H9 (cell line): Measurements from ENCODE around the gene SPDL1. TPM values are rescaled to one million over a fixed set of nuclear protein-coding genes. Genes with fewer than 3 reads are reported as not detected.

ENCODE experiments used
- DNase-seq: peaks from one replicate; pipeline ENCODE4 v3.0.0-alpha.2; 2017
- H2AFZ ChIP-seq: one replicate; pipeline ENCODE4 v1.6.1; 2013; ENCODE audit warnings: mild to moderate bottlenecking, low read length, control low read depth, moderate library complexity
- H2AK5ac ChIP-seq: 2 replicates; pipeline ENCODE4 v1.6.1; 2013; ENCODE audit warnings: low read length, control low read depth, mixed read lengths; ENCODE audit not compliant: insufficient read length
- H2BK120ac ChIP-seq: one replicate; pipeline ENCODE4 v1.6.1; 2013; ENCODE audit warnings: low read depth, mild to moderate bottlenecking, low read length, control low read depth, inconsistent platforms; ENCODE audit not compliant: poor library complexity, severe bottlenecking
- H2BK12ac ChIP-seq: 2 replicates; pipeline ENCODE4 v1.6.1; 2013; ENCODE audit warnings: low read length, control low read depth, mixed read lengths, low read depth; ENCODE audit not compliant: insufficient read length
- H2BK15ac ChIP-seq: 2 replicates; pipeline ENCODE4 v1.6.1; 2013; ENCODE audit warnings: low read depth, low read length, control low read depth
- H2BK20ac ChIP-seq: one replicate; pipeline ENCODE4 v1.6.1; 2013; ENCODE audit warnings: low read depth, mild to moderate bottlenecking, low read length, control low read depth, inconsistent platforms; ENCODE audit not compliant: poor library complexity, severe bottlenecking
- H2BK5ac ChIP-seq: 2 replicates; pipeline ENCODE4 v1.6.1; 2013; ENCODE audit warnings: low read length, control low read depth, mixed read lengths; ENCODE audit not compliant: insufficient read length
- H3K14ac ChIP-seq: 2 replicates; pipeline ENCODE4 v1.6.1; 2013; ENCODE audit warnings: low read length, control low read depth; ENCODE audit not compliant: insufficient read depth
- H3K18ac ChIP-seq: 2 replicates; pipeline ENCODE4 v1.6.1; 2013; ENCODE audit warnings: low read depth, mild to moderate bottlenecking, mixed read lengths, low read length, control low read depth; ENCODE audit not compliant: insufficient read length
- H3K23ac ChIP-seq: 2 replicates; pipeline ENCODE4 v1.6.1; 2013; ENCODE audit warnings: low read length, control low read depth, mixed read lengths, low read depth; ENCODE audit not compliant: insufficient read length
- H3K23me2 ChIP-seq: 2 replicates; pipeline ENCODE4 v1.6.1; 2013; ENCODE audit warnings: low read depth, mild to moderate bottlenecking, mixed read lengths, low read length, control low read depth; ENCODE audit not compliant: insufficient read length, poor library complexity, severe bottlenecking
- H3K27ac ChIP-seq: 2 replicates; pipeline ENCODE4 v1.5.1; 2013; ENCODE audit warnings: low read length, control low read depth, mixed read lengths, low read depth; ENCODE audit not compliant: insufficient read length
- H3K27me3 ChIP-seq: 2 replicates; pipeline ENCODE4 v1.6.1; 2013; ENCODE audit warnings: low read length, control low read depth, inconsistent platforms; ENCODE audit not compliant: insufficient read depth
- H3K4ac ChIP-seq: 2 replicates; pipeline ENCODE4 v1.6.1; 2013; ENCODE audit warnings: low read depth, mild to moderate bottlenecking, control low read depth, inconsistent platforms, low read length, moderate library complexity
- H3K4me1 ChIP-seq: 2 replicates; pipeline ENCODE4 v1.6.1; 2013; ENCODE audit warnings: low read length, control low read depth, inconsistent platforms; ENCODE audit not compliant: insufficient read depth
- H3K4me2 ChIP-seq: 2 replicates; pipeline ENCODE4 v1.6.1; 2013; ENCODE audit warnings: low read length, control low read depth, mixed read lengths; ENCODE audit not compliant: insufficient read length, insufficient read depth
- H3K56ac ChIP-seq: 2 replicates; pipeline ENCODE4 v1.6.1; 2013; ENCODE audit warnings: low read depth, mild to moderate bottlenecking, mixed read lengths, low read length, control low read depth; ENCODE audit not compliant: insufficient read length
- H3K79me1 ChIP-seq: 2 replicates; pipeline ENCODE4 v1.6.1; 2013; ENCODE audit warnings: low read depth, mild to moderate bottlenecking, moderate library complexity, low read length, control low read depth, inconsistent platforms; ENCODE audit not compliant: insufficient read depth, poor library complexity, severe bottlenecking
- H3K79me2 ChIP-seq: 2 replicates; pipeline ENCODE4 v1.6.1; 2013; ENCODE audit warnings: low read length, control low read depth, inconsistent platforms; ENCODE audit not compliant: insufficient read depth
- H3K9ac ChIP-seq: 2 replicates; pipeline ENCODE4 v1.6.1; 2013; ENCODE audit warnings: low read length, control low read depth, mixed read lengths; ENCODE audit not compliant: insufficient read length; ENCODE audit errors: extremely low read depth
- H3K9me3 ChIP-seq: one replicate; pipeline ENCODE4 v1.6.1; 2013; ENCODE audit warnings: low read depth, low read length, inconsistent platforms; ENCODE audit not compliant: control insufficient read depth
- H3T11ph ChIP-seq: one replicate; pipeline ENCODE4 v1.6.1; 2013; ENCODE audit warnings: mild to moderate bottlenecking, low read length, control low read depth, inconsistent platforms
- H4K20me1 ChIP-seq: one replicate; pipeline ENCODE4 v1.6.1; 2013; ENCODE audit not compliant: control insufficient read depth, insufficient read length, insufficient read depth
- H4K5ac ChIP-seq: 2 replicates; pipeline ENCODE4 v1.6.1; 2013; ENCODE audit warnings: low read depth, mild to moderate bottlenecking, mixed read lengths, low read length, control low read depth; ENCODE audit not compliant: insufficient read length
- H4K8ac ChIP-seq: replicated peaks from 2 replicates; pipeline ENCODE4 v1.6.1; 2013; ENCODE audit warnings: low read length, control low read depth, mixed read lengths, low read depth; ENCODE audit not compliant: insufficient read length
- H4K91ac ChIP-seq: 2 replicates; pipeline ENCODE4 v1.6.1; 2013; ENCODE audit warnings: low read depth, mild to moderate bottlenecking, moderate library complexity, mixed read lengths, low read length, control low read depth; ENCODE audit not compliant: insufficient read length
- H3K27ac Mint-ChIP-seq, 3 experiments: 2 replicates in 2 of 3; 3 replicates in 1 of 3; pipeline ENCODE4 v1.8.0; 2020 to 2021; ENCODE audit warnings: mixed read lengths in 3 of 3, mild to moderate bottlenecking in 1 of 3, moderate library complexity in 1 of 3
- H3K27me3 Mint-ChIP-seq: 2 replicates; pipeline ENCODE4 v1.8.0; 2021; ENCODE audit warnings: low read depth, mild to moderate bottlenecking, moderate library complexity, mixed read lengths
- H3K36me3 Mint-ChIP-seq, 3 experiments: 2 replicates in 2 of 3; 3 replicates in 1 of 3; pipeline ENCODE4 v1.8.0; 2020 to 2021; ENCODE audit warnings: low read depth in 3 of 3, mixed read lengths in 3 of 3; ENCODE audit not compliant: insufficient read depth in 1 of 3
- H3K4me1 Mint-ChIP-seq, 2 experiments: 2 replicates each; pipeline ENCODE4 v1.8.0; 2020; ENCODE audit warnings: mixed read lengths in 2 of 2
- H3K4me3 Mint-ChIP-seq, 2 experiments: 2 replicates in 1 of 2; 3 replicates in 1 of 2; pipeline ENCODE4 v1.8.0; 2020 to 2021; ENCODE audit warnings: mild to moderate bottlenecking in 2 of 2, mixed read lengths in 2 of 2, moderate library complexity in 1 of 2
- H3K9me3 Mint-ChIP-seq, 2 experiments: 2 replicates in 1 of 2; 3 replicates in 1 of 2; pipeline ENCODE4 v1.8.0; 2020; ENCODE audit warnings: mild to moderate bottlenecking in 2 of 2, mixed read lengths in 2 of 2, moderate library complexity in 1 of 2
- CTCF ChIP-seq: fragments of 200-600 bp; sonication (generic); conservative IDR thresholded peaks from 3 replicates; pipeline ENCODE4 v1.8.0; 2021; ENCODE audit warnings: antibody characterized with exemption, mild to moderate bottlenecking
- WGBS: extraction: QIAGEN DNeasy Blood & Tissue Kit; methylation state at CpG from one replicate; pipeline ENCODE4 v1.1.7; 2013; ENCODE audit warnings: missing lambda C conversion rate, low lambda C conversion rate, mixed read lengths; ENCODE audit not compliant: insufficient read length; ENCODE audit errors: extremely low coverage; 5-methylcytosine and 5-hydroxymethylcytosine counted together
- total RNA-seq: library from RNA; stranded (reverse); gene quantifications from 2 replicates; pipeline ENCODE4 v1.2.1, GENCODE V29; 2021

SPDL1 gene
- total RNA-seq, 1 experiment from 2014 or later: 49.4 TPM

DNA sequence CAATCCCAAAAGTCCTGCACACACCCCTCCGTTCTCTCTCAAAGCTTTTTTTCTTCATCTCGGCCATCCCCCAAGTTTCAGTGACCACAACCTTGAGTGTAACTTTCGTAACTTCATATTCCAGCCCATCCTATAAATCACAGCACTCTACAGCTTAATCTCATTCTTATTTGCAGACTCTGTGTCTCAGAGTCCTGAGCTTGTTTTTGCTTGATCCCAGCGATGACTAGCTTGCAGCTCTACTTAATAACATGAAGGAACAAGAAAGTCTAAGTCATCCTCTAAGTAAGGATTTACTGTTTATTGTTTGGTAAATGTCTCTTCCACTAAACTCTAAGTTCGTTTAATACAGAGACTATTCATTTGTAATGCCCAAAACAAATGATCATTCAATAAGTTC lies 2.6 kb upstream of the SPDL1 start:
- H4K20me1 ChIP-seq: no peaks in the 10 kb centered on the region
- H3K4me1 ChIP-seq: no peaks in the 10 kb centered on the region
- no peak overlapping the region for H2BK20ac ChIP-seq
- Mint-ChIP-seq H3K36me3 (no peaks in the 10 kb centered on the region), H3K4me3 (no peak overlapping the region), H3K27ac (no peak overlapping the region), H3K9me3 (no peaks in the 10 kb centered on the region), H3K4me1 (peaks cover 6 to 11% of the 10 kb centered on the region in 2 experiments), H3K27me3 (peaks cover 18% of the 10 kb centered on the region)
- H4K5ac ChIP-seq: no peak overlapping the region
- no peak overlapping the region for H4K91ac ChIP-seq
- H3K23me2 ChIP-seq: peaks cover 8% of the 10 kb centered on the region
- no peak overlapping the region for H3K9ac ChIP-seq
- H3K79me2 ChIP-seq: peaks cover 3% of the 10 kb centered on the region; the same call in 1 of the 2 replicates
- no peak overlapping the region for H2BK5ac ChIP-seq
- H3K4ac ChIP-seq: no peak overlapping the region
- H3K27me3 ChIP-seq: no peaks in the 10 kb centered on the region
- no peak overlapping the region for H3T11ph ChIP-seq
- no peak overlapping the region for H3K4me2 ChIP-seq
- H2AK5ac ChIP-seq: no peak overlapping the region
- H2BK12ac ChIP-seq: no peak overlapping the region
- no peak for TF ChIP-seq CTCF
- H4K8ac ChIP-seq: no peak overlapping the region
- no peak overlapping the region for H3K56ac ChIP-seq
- H2BK120ac ChIP-seq: no peak overlapping the region
- H3K14ac ChIP-seq: no peak overlapping the region
- no peak overlapping the region for H2AFZ ChIP-seq
- no peak overlapping the region for H3K18ac ChIP-seq
- H3K9me3 ChIP-seq: no peaks in the 10 kb centered on the region
- H3K23ac ChIP-seq: no peak overlapping the region
- DNase-seq: no peak
- no peak overlapping the region for H3K27ac ChIP-seq
- H2BK15ac ChIP-seq: no peak overlapping the region
- no CpG with 5 or more reads among the region's 5 CpGs for WGBS
- no peaks in the 10 kb centered on the region for H3K79me1 ChIP-seq
